ENCODE results near the gene LUC7L3.

The LUC7L3 gene

DNA sequence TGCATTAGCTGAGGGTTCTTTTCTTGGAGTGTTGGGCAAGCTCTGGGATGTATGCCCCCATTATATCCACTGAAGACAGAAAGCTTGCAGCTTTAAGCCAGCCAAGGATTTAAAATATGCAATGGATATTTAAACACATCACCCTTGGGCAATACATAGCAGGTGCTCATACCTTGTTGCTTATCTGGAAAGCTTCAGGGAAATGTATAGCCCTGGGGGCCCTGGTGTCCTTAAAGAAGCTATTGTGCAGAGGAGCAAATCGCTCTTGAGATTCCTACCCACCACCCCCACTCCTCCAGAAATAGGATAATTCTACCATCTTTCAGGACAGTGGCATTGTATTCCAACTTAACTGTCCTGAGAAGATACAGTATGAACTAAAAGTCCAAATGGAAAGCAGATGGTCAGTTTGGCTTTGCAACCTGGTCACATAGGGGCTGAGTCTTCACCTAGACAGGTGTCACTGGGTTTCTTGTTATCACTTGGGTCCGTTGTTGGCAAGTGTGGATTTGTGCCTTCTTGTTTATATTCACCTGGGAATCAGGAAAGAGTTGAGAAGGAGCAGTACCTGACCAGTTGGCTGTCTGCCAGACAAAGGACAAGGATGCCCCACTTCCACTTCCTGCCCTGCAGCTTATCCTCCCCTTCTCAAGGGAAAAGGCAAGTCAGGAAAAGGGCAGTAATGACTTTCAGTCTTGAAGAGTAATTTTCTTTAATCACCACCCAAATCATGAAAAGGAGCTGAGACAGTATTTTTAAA, 44.5 kb downstream of the LUC7L3 start:
- DNase-seq: no peak

DNA sequence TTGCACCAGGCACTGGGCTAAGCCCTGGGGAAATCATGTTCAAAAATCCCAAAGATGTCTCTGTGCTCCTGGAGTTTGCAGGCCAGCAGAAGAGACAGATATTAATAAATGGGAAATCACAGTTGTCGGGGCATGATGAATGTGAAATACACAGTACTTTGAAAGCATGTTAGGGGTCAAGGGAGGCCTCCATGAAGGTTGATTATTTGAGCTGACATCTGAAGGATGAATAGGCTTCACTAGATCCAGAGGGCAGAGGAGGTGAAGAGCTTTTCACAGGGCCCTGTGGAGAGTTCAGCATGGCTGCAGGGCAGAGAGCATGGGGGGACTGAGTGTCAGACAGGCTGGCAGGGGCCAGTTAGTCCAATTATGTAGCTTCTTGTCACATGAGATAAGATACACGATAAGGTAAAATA, 45.3 kb downstream of the LUC7L3 start:
- no peak for DNase-seq

- no peak for DNase-seq
These were observed 46.2 kb downstream of the LUC7L3 start for GRCh38 chr17:50765454-50766221.

GRCh38 chr17:50766222-50767023, 47.0 kb downstream of the LUC7L3 start:
- DNase-seq: no peak

DNA sequence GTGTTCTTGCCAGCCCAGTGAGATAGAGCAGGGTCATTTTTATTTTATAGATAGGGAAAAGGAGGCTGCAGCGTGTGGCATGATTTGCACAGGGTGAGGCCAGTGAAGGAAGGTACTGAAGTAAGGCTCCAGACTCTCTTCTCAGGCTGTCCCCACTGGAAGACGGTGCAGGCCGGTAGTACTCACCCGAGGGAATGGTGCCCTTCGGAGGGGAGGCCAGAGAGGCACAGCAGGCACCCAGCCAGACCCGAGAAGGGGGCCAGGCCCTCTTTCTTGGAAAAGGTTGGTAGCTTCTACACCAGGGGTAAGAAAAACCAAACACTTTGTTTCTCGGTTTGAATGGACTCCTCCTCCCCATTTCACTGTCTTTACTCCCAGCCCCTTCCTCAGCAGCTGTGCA, 47.6 kb downstream of the LUC7L3 start:
- DNase-seq: no peak

- no peak for DNase-seq
These were observed 48.0 kb downstream of the LUC7L3 start, which contains the start of gene ANKRD40CL for GRCh38 chr17:50767446-50767845. TSS of gene ANKRD40CL (minus strand) at chr17:50767518. CDS start at chr17:50766913, 605 bp downstream.

DNA sequence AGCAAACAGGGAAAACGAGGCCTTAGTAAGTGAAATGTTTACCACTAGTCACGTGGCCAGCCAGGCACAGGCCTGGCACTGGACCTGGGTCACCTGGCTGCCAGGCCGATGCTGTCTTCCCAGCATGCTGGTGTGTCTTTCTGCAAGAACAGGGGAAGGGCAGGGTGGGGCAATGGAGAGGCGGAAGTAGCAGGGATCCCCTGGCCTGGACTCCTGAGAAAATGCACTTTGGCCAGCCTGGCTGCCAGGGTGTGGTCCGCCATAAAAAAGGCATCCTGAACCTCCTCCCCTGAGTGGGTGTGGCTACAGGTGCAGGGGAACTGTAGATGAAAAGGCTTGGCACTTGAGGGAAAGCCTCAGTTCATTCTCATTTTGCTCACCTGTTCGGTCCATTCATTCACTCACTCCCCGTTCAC, 49.0 kb downstream of the LUC7L3 start:
- DNase-seq: no peak

- DNase-seq: no peak
These were observed 50.5 kb downstream of the LUC7L3 start for GRCh38 chr17:50769884-50770283.

GRCh38 chr17:50770346-50770745, 50.9 kb downstream of the LUC7L3 start:
- no peak for DNase-seq

DNA sequence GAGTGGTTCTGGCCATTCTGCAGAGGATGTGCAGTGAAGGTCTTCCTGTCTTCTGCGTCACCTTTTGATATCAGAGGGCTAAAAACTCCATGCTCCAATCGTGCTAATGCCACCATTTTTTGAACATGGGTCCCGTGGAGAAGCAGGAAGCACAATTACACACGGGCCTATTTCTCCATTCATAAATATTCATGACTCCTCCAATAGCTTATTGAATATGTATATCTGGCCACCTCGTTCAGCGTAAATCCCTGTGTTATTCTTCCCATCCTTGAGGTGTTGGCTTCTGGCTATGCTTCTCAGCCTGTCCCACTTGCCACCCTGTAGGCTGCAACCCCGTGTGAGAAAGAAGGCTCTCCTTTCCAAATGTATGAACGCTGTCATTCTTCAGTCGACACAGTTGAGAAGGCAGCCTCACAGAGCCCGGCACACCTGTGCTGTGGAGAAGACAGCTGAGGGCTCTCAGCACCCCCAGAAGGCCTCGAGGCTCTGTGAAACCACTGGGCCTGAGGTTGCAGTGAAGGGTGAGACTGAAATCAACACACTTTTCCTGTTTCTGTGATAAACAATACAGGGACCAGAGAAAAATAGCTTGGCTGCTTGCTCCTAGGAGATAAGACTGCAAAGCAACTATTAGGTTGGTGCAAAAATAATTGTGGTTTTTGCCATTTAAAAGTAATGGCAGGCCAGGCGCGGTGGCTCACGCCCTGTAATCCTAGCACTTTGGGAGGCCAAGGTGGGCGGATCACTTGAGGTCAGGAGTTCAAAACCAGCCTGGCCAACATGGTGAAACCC, 52.8 kb downstream of the LUC7L3 start:
- no peak for DNase-seq

- no peak for DNase-seq
These were observed 54.9 kb downstream of the LUC7L3 start for GRCh38 chr17:50774225-50774803.

GRCh38 chr17:50775926-50776325, 56.5 kb downstream of the LUC7L3 start:
- no peak for DNase-seq

DNA sequence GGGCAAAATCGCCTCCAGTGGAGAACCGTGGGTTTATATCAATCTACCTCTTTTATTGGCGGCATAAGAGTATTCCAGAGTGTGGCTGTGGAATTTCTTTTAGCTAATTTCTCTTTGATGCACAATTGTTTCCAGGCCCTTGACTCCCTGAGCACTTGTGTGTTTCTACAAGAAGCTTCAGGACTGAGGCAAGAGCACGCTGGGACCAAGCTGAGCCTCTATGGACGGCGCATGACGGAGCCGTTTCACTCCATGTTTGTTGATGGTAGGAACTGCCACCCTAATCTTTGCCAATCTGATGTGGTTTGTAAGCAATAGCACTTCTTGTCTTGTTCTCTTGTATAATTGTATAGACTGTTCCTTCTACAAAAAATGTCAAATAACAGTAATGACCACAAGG, 59.1 kb downstream of the LUC7L3 start:
- no peak for DNase-seq

GRCh38 chr17:50778988-50779387, 59.6 kb downstream of the LUC7L3 start:
- DNase-seq: no peak

GRCh38 chr17:50779747-50780353, 60.4 kb downstream of the LUC7L3 start:
- DNase-seq: no peak

DNA sequence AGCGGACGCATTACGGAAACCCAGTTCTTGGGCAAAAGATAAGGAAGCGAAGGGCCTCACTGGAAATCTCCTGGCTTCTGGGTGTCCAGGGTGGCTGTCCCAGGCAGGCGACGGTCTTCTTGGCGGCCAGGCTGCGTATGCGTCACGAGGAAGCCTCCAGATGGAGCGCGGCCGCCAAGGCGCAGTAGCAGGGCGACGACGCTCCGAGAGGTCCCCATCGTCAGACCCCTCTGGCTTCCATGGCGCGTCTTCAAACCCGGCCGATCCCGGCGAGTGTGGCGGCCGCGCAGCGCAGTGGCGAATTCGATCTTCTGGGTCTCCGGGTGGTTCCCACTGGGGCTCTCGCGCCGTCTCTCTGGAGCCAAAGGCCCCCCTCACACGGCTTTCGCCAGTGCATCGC, 61.8 kb downstream of the LUC7L3 start:
- no peak for DNase-seq

DNA sequence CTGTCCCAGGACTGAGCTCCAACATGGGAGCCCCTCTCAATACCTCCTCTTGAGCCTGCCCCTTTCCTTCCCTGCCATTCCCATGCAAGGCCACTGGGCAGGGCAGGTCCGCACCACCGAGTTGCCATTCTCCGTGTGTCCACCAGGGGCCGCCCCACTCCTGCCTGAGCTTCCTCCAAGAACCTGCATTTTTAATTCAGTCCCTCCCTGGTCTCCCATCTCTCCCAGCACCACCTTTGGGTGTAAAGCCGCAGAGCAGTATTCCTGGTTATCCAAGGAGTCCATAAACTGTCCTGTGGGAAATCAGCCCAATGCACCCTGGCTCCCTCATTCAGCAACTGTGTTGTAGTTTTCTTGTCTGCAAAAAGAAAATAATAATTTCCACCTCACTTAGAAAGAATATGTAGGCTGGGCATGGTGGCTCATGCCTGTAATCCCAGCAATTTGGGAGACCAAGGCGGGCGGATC, 63.8 kb downstream of the LUC7L3 start:
- peak; percentile 58 for DNase-seq

- DNase-seq: no peak
These were observed 64.5 kb downstream of the LUC7L3 start for GRCh38 chr17:50783905-50784304.

- no peak for DNase-seq
These were observed 65.7 kb downstream of the LUC7L3 start for GRCh38 chr17:50785126-50785525.

DNA sequence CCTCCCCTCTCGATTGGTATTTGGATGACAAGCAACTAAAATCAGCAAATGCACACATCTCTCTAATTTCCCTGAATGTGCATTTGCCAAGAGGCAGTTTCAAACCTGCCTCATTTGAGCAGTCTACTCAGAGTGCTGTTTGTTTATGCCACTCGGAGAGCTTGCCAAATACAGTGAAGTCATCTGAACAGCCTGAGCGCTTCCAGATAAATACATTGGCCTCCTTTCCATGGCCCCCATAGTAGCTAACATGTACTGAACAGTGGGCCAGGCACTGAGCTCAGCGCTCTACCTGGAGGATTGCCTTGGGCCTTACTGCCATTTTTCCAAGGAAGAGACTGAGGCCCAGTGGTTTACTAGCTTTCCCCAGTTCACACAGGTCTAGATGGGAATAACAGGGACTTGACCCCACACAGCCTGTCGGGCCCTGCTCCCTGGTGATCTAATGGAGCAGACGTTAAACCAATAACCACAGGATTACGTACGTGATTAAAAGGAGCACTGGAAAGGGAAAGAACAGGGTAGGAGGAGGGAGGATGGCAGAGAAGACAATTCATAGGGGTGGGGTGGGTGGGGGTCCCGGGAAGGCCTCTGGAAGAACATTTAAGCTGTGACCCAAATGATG, 66.7 kb downstream of the LUC7L3 start:
- DNase-seq: peak; percentile 38

DNA sequence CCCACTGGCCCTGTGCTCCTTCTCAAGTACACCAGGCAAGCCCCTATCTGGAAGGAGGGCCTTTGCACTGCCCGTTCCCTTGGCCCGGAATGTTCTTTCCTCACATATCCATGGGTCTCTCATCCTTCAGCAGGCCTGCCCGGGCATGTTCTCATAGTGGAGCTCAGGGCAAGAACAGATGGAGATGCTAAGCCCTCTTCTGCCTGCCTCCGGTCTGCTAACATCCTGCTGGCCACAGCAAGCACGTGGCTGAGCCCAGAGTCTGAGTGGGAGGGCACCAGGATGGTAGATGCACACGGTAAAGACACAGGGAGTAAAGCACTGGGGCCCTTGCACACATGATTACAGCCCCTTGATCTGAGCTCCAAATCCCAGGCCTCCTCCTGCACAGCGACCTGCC, 67.7 kb downstream of the LUC7L3 start:
- DNase-seq: no peak

All from NCI-H1092 (cell line).